Measurements from ENCODE around the gene LONRF3.
"Not testable (repeated sequence)": the region's sequence is repeated elsewhere in the genome, so short reads cannot be mapped to it uniquely, and the experiment has no call there.

LONRF3 gene

GRCh38 chrX:118983513-118983912 lies 9.1 kb downstream of the LONRF3 start:
- in situ Hi-C loops (cut with MboI; ENCODE audit: low sequenced_read_pairs), result no loop called here

- in situ Hi-C loops (cut with MboI; ENCODE audit: low sequenced_read_pairs), result no loop called here
Measured at GRCh38 chrX:118988911-118989310, 14.5 kb downstream of the LONRF3 start.

- in situ Hi-C loops (cut with MboI; ENCODE audit: low sequenced_read_pairs), result no loop called here
Measured at GRCh38 chrX:118989886-118990285, 15.5 kb downstream of the LONRF3 start.

GRCh38 chrX:118990512-118991227 lies 16.3 kb downstream of the LONRF3 start:
- in situ Hi-C loops (cut with MboI; ENCODE audit: low sequenced_read_pairs), result no loop called here

- in situ Hi-C loops (cut with MboI; ENCODE audit: low sequenced_read_pairs), result not testable (repeated sequence)
Measured at GRCh38 chrX:118992441-118993121, 18.2 kb downstream of the LONRF3 start.

GRCh38 chrX:119003462-119003861 lies 29.0 kb downstream of the LONRF3 start:
- in situ Hi-C loops (cut with MboI; ENCODE audit: low sequenced_read_pairs), result no loop called here

- in situ Hi-C loops (cut with MboI; ENCODE audit: low sequenced_read_pairs), result no loop called here
Measured at GRCh38 chrX:119004920-119005524, 30.6 kb downstream of the LONRF3 start.

- in situ Hi-C loops (cut with MboI; ENCODE audit: low sequenced_read_pairs), result no loop called here
Measured at GRCh38 chrX:119007189-119007770, 32.9 kb downstream of the LONRF3 start.

- in situ Hi-C loops (cut with MboI; ENCODE audit: low sequenced_read_pairs), result no loop called here
Measured at GRCh38 chrX:119008110-119008744, 33.8 kb downstream of the LONRF3 start.

GRCh38 chrX:119009071-119009470 lies 34.7 kb downstream of the LONRF3 start:
- in situ Hi-C loops (cut with MboI; ENCODE audit: low sequenced_read_pairs), result no loop called here

GRCh38 chrX:119010491-119010890 lies 36.1 kb downstream of the LONRF3 start:
- in situ Hi-C loops (cut with MboI; ENCODE audit: low sequenced_read_pairs), result no loop called here

- in situ Hi-C loops (cut with MboI; ENCODE audit: low sequenced_read_pairs), result no loop called here
Measured at GRCh38 chrX:119013164-119013563, 38.7 kb downstream of the LONRF3 start.

GRCh38 chrX:119015407-119016237 lies 41.2 kb downstream of the LONRF3 start:
- in situ Hi-C loops (cut with MboI; ENCODE audit: low sequenced_read_pairs), result no loop called here

GRCh38 chrX:119017077-119017476 lies 42.7 kb downstream of the LONRF3 start:
- in situ Hi-C loops (cut with MboI; ENCODE audit: low sequenced_read_pairs), result no loop called here

- in situ Hi-C loops (cut with MboI; ENCODE audit: low sequenced_read_pairs), result no loop called here
Measured at GRCh38 chrX:119025900-119026299, 51.5 kb downstream of the LONRF3 start.

- in situ Hi-C loops (cut with MboI; ENCODE audit: low sequenced_read_pairs), result not testable (repeated sequence)
Measured at GRCh38 chrX:119026344-119026743, 51.9 kb downstream of the LONRF3 start.

GRCh38 chrX:119027960-119028732 lies 53.7 kb downstream of the LONRF3 start:
- in situ Hi-C loops (cut with MboI; ENCODE audit: low sequenced_read_pairs), result not testable (repeated sequence)

GRCh38 chrX:119028733-119029330 lies 54.4 kb downstream of the LONRF3 start:
- in situ Hi-C loops (cut with MboI; ENCODE audit: low sequenced_read_pairs), result no loop called here

- in situ Hi-C loops (cut with MboI; ENCODE audit: low sequenced_read_pairs), result not testable (repeated sequence)
Measured at GRCh38 chrX:119029656-119030055, 55.2 kb downstream of the LONRF3 start.
